K562 (cell line): Measurements from ENCODE around the gene ASF1B. TPM values are rescaled to one million over a fixed set of nuclear protein-coding genes. Genes with fewer than 3 reads are reported as not detected.

Source experiments
- ATAC-seq: fragments of 200-7000 bp; cut with Tn5 transposase; 3 replicates; pipeline ENCODE4 v1.9.1; 2020; ENCODE audit warnings: moderate library complexity
- BruUV-seq: library from RNA; stranded (reverse); fragments of 400-500 nt; replicated peaks from 2 replicates; lab custom pipeline; 2021; lab: Mats Ljungman, UMichigan
- CTCF ChIA-PET: fragments of 300-600 bp; formaldehyde crosslinking; extraction: SDS; loops from one replicate; lab custom pipeline; 2021; ENCODE audit warnings: low intra/inter-chr PET ratio; lab: Yijun Ruan, JAX
- POLR2A ChIA-PET: fragments of 300-600, 350-650 bp; sonication (Branson Sonifier 250); formaldehyde crosslinking; extraction: SDS; loops from one replicate; lab custom pipeline; 2021; ENCODE audit warnings: antibody characterized with exemption, inconsistent platforms; lab: Yijun Ruan, JAX
- DNase-seq, 4 experiments: peaks; one replicate each; pipeline versions ENCODE4 v3.0.0 to v3.0.0-alpha.2; 2011 to 2018; ENCODE audit warnings: low spot score in 3 of 4, mixed read lengths in 3 of 4; ENCODE audit errors: extremely low read depth in 1 of 4
- FAIRE-seq: peaks from 2 replicates; lab custom pipeline; 2011; peaks lifted over from hg19 to GRCh38; lab: Jason Lieb, UNC
- H2AFZ ChIP-seq: 2 replicates; pipeline ENCODE4 v1.6.0; 2011; ENCODE audit warnings: low read depth, low read length, control low read depth, inconsistent platforms
- H3K27ac ChIP-seq: fragments of 200-600 bp; 3 replicates; pipeline ENCODE4 v1.8.0; 2011; ENCODE audit warnings: low read depth, mild to moderate bottlenecking, control low read depth, inconsistent platforms, low read length, moderate library complexity, mixed read lengths; ENCODE audit errors: extremely low read depth
- H3K27me3 ChIP-seq, 2 experiments: fragments of 300-600 bp in 1 of 2; 2 replicates in 1 of 2; 3 replicates in 1 of 2; pipeline versions ENCODE4 v1.6.0 to v1.8.0; 2011; ENCODE audit warnings: inconsistent platforms in 2 of 2, low read length in 2 of 2, mild to moderate bottlenecking in 1 of 2, mixed read lengths in 1 of 2, moderate library complexity in 1 of 2; ENCODE audit not compliant: control insufficient read depth in 2 of 2, insufficient read depth in 2 of 2
- H3K36me3 ChIP-seq: fragments of 300-600 bp; 3 replicates; pipeline ENCODE4 v1.8.0; 2011; ENCODE audit warnings: mild to moderate bottlenecking, low read length, inconsistent platforms; ENCODE audit not compliant: control insufficient read depth, insufficient read depth
- H3K4me1 ChIP-seq, 2 experiments: fragments of 200-600 bp in 1 of 2; replicated peaks in 1 of 2; 2 replicates in 1 of 2; 3 replicates in 1 of 2; pipeline versions ENCODE4 v1.5.1 to v1.8.0; 2011; ENCODE audit warnings: inconsistent platforms in 2 of 2, low read length in 2 of 2, mild to moderate bottlenecking in 1 of 2, mixed read lengths in 1 of 2, moderate library complexity in 1 of 2; ENCODE audit not compliant: control insufficient read depth in 2 of 2, insufficient read depth in 2 of 2
- H3K4me2 ChIP-seq: 2 replicates; pipeline ENCODE4 v1.6.1; 2011; ENCODE audit warnings: low read length, control low read depth, inconsistent platforms, mixed read lengths; ENCODE audit not compliant: insufficient read depth
- H3K4me3 ChIP-seq: fragments of 200-600 bp; sonication (generic), shearing (Covaris generic); 2 replicates; pipeline ENCODE4 v1.5.1; 2016; ENCODE audit warnings: control low read depth, inconsistent platforms
- H3K79me2 ChIP-seq: fragments of 200-600 bp; 3 replicates; pipeline ENCODE4 v1.8.0; 2011; ENCODE audit warnings: low read length, inconsistent platforms; ENCODE audit not compliant: control insufficient read depth, insufficient read depth
- H3K9ac ChIP-seq, 2 experiments: 2 replicates each; pipeline versions ENCODE4 v1.6.0 to v1.6.1; 2011; ENCODE audit warnings: low read depth in 2 of 2, low read length in 2 of 2, control low read depth in 1 of 2, inconsistent platforms in 1 of 2, mild to moderate bottlenecking in 1 of 2, mixed read lengths in 1 of 2; ENCODE audit not compliant: insufficient read depth in 1 of 2
- H3K9me1 ChIP-seq: one replicate; pipeline ENCODE4 v1.6.0; 2011; ENCODE audit warnings: inconsistent platforms, mild to moderate bottlenecking, low read length, moderate library complexity; ENCODE audit not compliant: control insufficient read depth, insufficient read depth
- H3K9me3 ChIP-seq: replicated peaks from 2 replicates; pipeline ENCODE4 v1.5.1; 2011; ENCODE audit warnings: low read depth, low read length, inconsistent platforms; ENCODE audit not compliant: control insufficient read depth, insufficient read depth
- H4K20me1 ChIP-seq: replicated peaks from 2 replicates; pipeline ENCODE4 v1.6.1; 2011; ENCODE audit warnings: low read length, inconsistent platforms, mixed read lengths; ENCODE audit not compliant: control insufficient read depth, insufficient read depth
- ADNP ChIP-seq: fragments of 200-800 bp; sonication (Bioruptor generic); IDR thresholded peaks from 2 replicates; pipeline ENCODE4 v1.6.1; 2016; ENCODE audit warnings: missing genetic modification characterization, missing compliant biosample characterization
- BCOR ChIP-seq: fragments of 450-650 bp; IDR thresholded peaks from 2 replicates; pipeline ENCODE4 v1.6.1; 2016
- CBX3 ChIP-seq, 2 experiments: IDR thresholded peaks; 1 replicate in 1 of 2; 2 replicates in 1 of 2; pipeline ENCODE4 v1.6.1; 2012; ENCODE audit warnings: inconsistent platforms in 2 of 2, low read length in 2 of 2, borderline replicate concordance in 1 of 2, control low read depth in 1 of 2
- CBX5 ChIP-seq: IDR thresholded peaks from 2 replicates; pipeline ENCODE4 v1.6.1; 2014; ENCODE audit warnings: low read depth, borderline replicate concordance
- CREB3L1 ChIP-seq: fragments of 450-650 bp; IDR thresholded peaks from 2 replicates; pipeline ENCODE4 v1.6.1; 2014; ENCODE audit warnings: low read depth, mild to moderate bottlenecking, moderate library complexity, borderline replicate concordance
- ETV6 ChIP-seq, 3 experiments: fragments of 150-350 bp in 1 of 3; sonication (generic) in 1 of 3; formaldehyde crosslinking in 1 of 3; IDR thresholded peaks; 2 replicates each; pipeline versions ENCODE4 v1.6.1 to v1.8.0; 2014 to 2022; ENCODE audit warnings: borderline replicate concordance in 2 of 3, low read depth in 2 of 3, antibody characterized with exemption in 1 of 3, low read length in 1 of 3, mild to moderate bottlenecking in 1 of 3, missing genetic modification reagents in 1 of 3
- KDM1A ChIP-seq, 2 experiments: fragments of 450-650 bp; IDR thresholded peaks; 2 replicates each; pipeline ENCODE4 v1.6.1; 2016; ENCODE audit warnings: mild to moderate bottlenecking in 2 of 2
- RBM25 ChIP-seq: fragments of 200-400 bp; formaldehyde crosslinking; IDR thresholded peaks from 2 replicates; pipeline ENCODE4 v1.6.1; 2018; ENCODE audit warnings: low read length, low read depth, moderate library complexity; ENCODE audit not compliant: severe bottlenecking
- RCOR1 ChIP-seq, 2 experiments: IDR thresholded peaks; 2 replicates each; pipeline ENCODE4 v1.6.1; 2012; ENCODE audit warnings: low read depth in 2 of 2, low read length in 2 of 2, borderline replicate concordance in 1 of 2, improper control_type of control experiment in 1 of 2
- SUPT5H ChIP-seq: fragments of 450-650 bp; IDR thresholded peaks from 2 replicates; pipeline ENCODE4 v1.6.1; 2016
- TFAP4 ChIP-seq: sonication (generic); formaldehyde crosslinking; IDR thresholded peaks from 2 replicates; pipeline ENCODE4 v1.8.0; 2022; ENCODE audit warnings: missing genetic modification reagents, mild to moderate bottlenecking, moderate library complexity, borderline replicate concordance
- TRIM24 ChIP-seq, 2 experiments: fragments of 450-650 bp; IDR thresholded peaks; 2 replicates each; pipeline ENCODE4 v1.6.1; 2016
- TRIM28 ChIP-seq: fragments of 450-650 bp; IDR thresholded peaks from 2 replicates; pipeline ENCODE4 v1.6.1; 2017
- TSC22D4 ChIP-seq: fragments of 450-650 bp; IDR thresholded peaks from 2 replicates; pipeline ENCODE4 v1.6.1; 2016; ENCODE audit warnings: missing genetic modification characterization, missing biosample characterization, control low read depth
- ZNF280A ChIP-seq: fragments of 450-650 bp; IDR thresholded peaks from 2 replicates; pipeline ENCODE4 v1.6.1; 2018; ENCODE audit warnings: mild to moderate bottlenecking, low read depth; ENCODE audit not compliant: partially characterized antibody
- ZNF354B ChIP-seq: fragments of 250-450 bp; sonication (Bioruptor Pico); IDR thresholded peaks from 2 replicates; pipeline ENCODE4 v1.4.0; 2020
- ZNF507 ChIP-seq: conservative IDR thresholded peaks from 2 replicates; pipeline ENCODE4 v1.6.1; 2017; ENCODE audit warnings: missing genetic modification characterization, missing compliant biosample characterization
- WGBS: fragments of 100-300 bp; shearing (Covaris generic); methylation state at CpG from one replicate; pipeline ENCODE4 v1.1.6; 2016; ENCODE audit warnings: low coverage, mixed read lengths; ENCODE audit not compliant: insufficient coverage; ENCODE audit errors: missing lambda C conversion rate; 5-methylcytosine and 5-hydroxymethylcytosine counted together
- in situ Hi-C: fragments of 300-500 bp; cut with MboI; formaldehyde crosslinking; loops from 4 replicates; pipeline ENCODE4 v1.15.0; 2018; ENCODE audit warnings: inconsistent platforms, mixed read lengths
- intact Hi-C: fragments of 100-400 bp; cut with micrococcal nuclease; formaldehyde crosslinking; loops from 2 replicates; pipeline ENCODE4 v1.14.2; 2022
- polyA plus RNA-seq, 8 experiments: library from polyadenylated mRNA; depleted of rRNA in 4 of 8; stranded (reverse) in 5 of 8; unstranded in 3 of 8; fragments of >200 nt; fragmentation: Nextera tagmentation in 2 of 8; fragmentation: Illumina TruSeq in 1 of 8; extraction: Ambion mirVana in 2 of 8; extraction: Trizol in 1 of 8; gene quantifications; 2 replicates each; pipeline versions ENCODE4 v1.2.1 to v1.2.3, GENCODE V29; 2011 to 2014; ENCODE audit warnings: inconsistent platforms in 1 of 8, missing spikeins in 1 of 8
- total RNA-seq, 7 experiments: library from RNA; depleted of rRNA in 6 of 7; stranded (reverse); fragments of >200 nt in 6 of 7; fragmentation: Illumina TruSeq in 2 of 7; extraction: Trizol in 2 of 7; gene quantifications; 2 replicates each; pipeline versions ENCODE4 v1.2.1 to v1.2.3, GENCODE V29; 2011 to 2021; ENCODE audit warnings: low replicate concordance in 1 of 7

The ASF1B gene
- total and polyA plus RNA-seq, 9 of the 15 experiments (the other 6 are each of a cell fraction or from before 2014, with no cell fraction given), result 6.0 to 69.4 (median 53.3) TPM

- 98% methylated on average over 9 of the region's 9 CpGs for WGBS
- ChIA-PET POLR2A (interaction anchor here (0.7 to 1.5 kb wide), 2 partner anchors 44 to 58 kb away, joined by 5 read pairs; no protein-coding TSS in a partner anchor), CTCF (no interaction called here)
- peak; percentile 54 for FAIRE-seq
- no peak for DNase-seq
- no peaks in the 10 kb centered on the region for H3K27me3 ChIP-seq
- H3K9me3 ChIP-seq, result peaks cover 10% of the 10 kb centered on the region
- peaks cover 5 to 36% of the 10 kb centered on the region in 2 experiments; a peak in 3 of 5 replicates for H3K4me1 ChIP-seq
- no peak overlapping the region for H3K27ac ChIP-seq
- no peak overlapping the region for H3K9ac ChIP-seq
- ATAC-seq, result no peak
- peaks cover 15% of the 10 kb centered on the region; the same call in 2 of the 3 replicates for H3K36me3 ChIP-seq
- in situ Hi-C loops (no loop called here), intact Hi-C loops (no loop called here)
- H3K4me2 ChIP-seq, result no peak overlapping the region
- no peak overlapping the region for H2AFZ ChIP-seq
- no TSS peak for BruUV-seq
- H3K4me3 ChIP-seq, result no peak overlapping the region
- no peaks in the 10 kb centered on the region for H3K9me1 ChIP-seq
- H3K79me2 ChIP-seq, result peaks cover 11% of the 10 kb centered on the region
- no peaks in the 10 kb centered on the region for H4K20me1 ChIP-seq
- TF ChIP-seq ZNF507 (tag), result peak; percentile 100
- TF ChIP-seq RCOR1 (IDR thresholded peaks at IDR 0.05; ENCODE audit: borderline replicate concordance in 1 of 2, low read depth in 2 of 2, low read length in 2 of 2), result peak in 1 of 2 experiments; percentile 78; a peak in 3 of 4 replicates
- TF ChIP-seq CBX5, result peak; percentile 86
- no peak for TF ChIP-seq ETV6 (IDR thresholded peaks at IDR 0.05; ENCODE audit: borderline replicate concordance in 1 of 2, low read depth in 2 of 2, low read length in 1 of 2)
- TF ChIP-seq ETV6 (CRISPR knock-in tag; IDR thresholded peaks at IDR 0.05; ENCODE audit: borderline replicate concordance), result no peak
- peak; percentile 79 for TF ChIP-seq BCOR
- peak; percentile 37 to 60; a peak in 3 of 4 replicates for TF ChIP-seq KDM1A (IDR thresholded peaks at IDR 0.05)
- 0 out of 2 replicates have a peak, but pooled peaks have one; percentile 18 for TF ChIP-seq SUPT5H
- no peak for TF ChIP-seq TSC22D4
- peak; percentile 82 for TF ChIP-seq ADNP (tag)
- peak in 1 of 2 experiments; percentile 61; a peak in 2 of 4 replicates for TF ChIP-seq TRIM24 (IDR thresholded peaks at IDR 0.05)
- TF ChIP-seq TFAP4 (CRISPR knock-in tag), result no peak
- TF ChIP-seq CREB3L1, result 0 out of 2 replicates have a peak, but pooled peaks have one; percentile 29
- TF ChIP-seq ZNF354B (CRISPR knock-in tag), result peak; percentile 100
- TF ChIP-seq CBX3 (IDR thresholded peaks at IDR 0.05; ENCODE audit: borderline replicate concordance in 1 of 2, low read length in 2 of 2), result peak in 1 of 2 experiments; percentile 98; a peak in 2 of 3 replicates
- peak; percentile 27 for TF ChIP-seq ZNF280A
- TF ChIP-seq RBM25, result peak; percentile 92
- TF ChIP-seq TRIM28, result peak; percentile 92
These were observed 43.1 kb downstream of the ASF1B start for GRCh38 chr19:14093117-14093823.
